ENCODE results near the gene INPP4A. TPM values are rescaled to one million over a fixed set of nuclear protein-coding genes. Genes with fewer than 3 reads are reported as not detected.

Gene INPP4A
- total and polyA plus RNA-seq, 9 of the 15 experiments (the other 6 are each of a cell fraction or from before 2014, with no cell fraction given): 1.8 to 15.7 (median 8.3) TPM

DNA sequence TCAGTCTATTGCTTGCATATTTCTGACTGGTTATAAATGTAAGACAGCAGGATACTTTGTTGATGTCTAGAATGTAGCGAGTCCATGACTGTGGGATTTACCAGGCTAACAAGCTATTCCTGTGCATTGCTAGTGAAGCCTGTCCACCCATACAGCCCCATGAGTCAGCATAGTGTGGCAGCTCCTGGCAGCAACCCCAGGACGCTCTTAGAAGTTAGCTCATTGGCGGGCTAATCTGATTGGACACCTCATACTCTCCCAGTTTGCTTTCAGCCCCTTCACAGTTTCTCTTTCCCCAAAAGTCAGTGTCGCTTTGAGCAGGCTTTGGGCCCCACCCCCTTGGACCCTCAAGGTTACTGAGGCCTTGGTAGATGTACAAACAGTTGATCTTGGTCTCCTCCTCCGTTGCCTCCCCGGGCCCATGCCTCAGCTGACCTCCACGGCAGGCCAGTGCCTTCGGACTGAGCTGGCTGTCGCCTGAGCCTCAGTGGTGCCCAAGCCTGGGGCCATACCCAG is 115.7 kb downstream of the INPP4A start (continued):
- TF ChIP-seq ZNF384 (IDR thresholded peaks at IDR 0.05; ENCODE audit: low read depth, low read length) (no peak), POLR3G (IDR thresholded peaks at IDR 0.05; ENCODE audit: extremely low read depth, insufficient read length, insufficient replicate concordance) (no peak), SLC30A9 (CRISPR knock-in tag; IDR thresholded peaks at IDR 0.05) (no peak), NUFIP1 (IDR thresholded peaks at IDR 0.05; ENCODE audit: partially characterized antibody) (no peak), RCOR1 (IDR thresholded peaks at IDR 0.05; ENCODE audit: borderline replicate concordance in 1 of 2, low read depth in 2 of 2, low read length in 2 of 2) (peak in 1 of 2 experiments; percentile 70; a peak in 2 of 4 replicates), RFX7 (CRISPR knock-in tag; IDR thresholded peaks at IDR 0.05) (no peak), ZNF311 (CRISPR knock-in tag; IDR thresholded peaks at IDR 0.05) (no peak), TRIM24 (IDR thresholded peaks at IDR 0.05) (no peak), NELFE (IDR thresholded peaks at IDR 0.05; ENCODE audit: insufficient read depth, insufficient read length) (no peak), DIDO1 (tag; IDR thresholded peaks at IDR 0.05; ENCODE audit: low read depth) (no peak), PML (IDR thresholded peaks at IDR 0.05; ENCODE audit: low read length) (0 out of 2 replicates have a peak, but pooled peaks have one; percentile 7), WHSC1 (IDR thresholded peaks at IDR 0.05; ENCODE audit: low read length) (no peak), LARP7 (IDR thresholded peaks at IDR 0.05) (no peak), ZNF408 (CRISPR knock-in tag; IDR thresholded peaks at IDR 0.05; ENCODE audit: low read depth) (no peak), PRMT5 (CRISPR knock-in tag; IDR thresholded peaks at IDR 0.05) (no peak), MCM3 (IDR thresholded peaks at IDR 0.05) (no peak)
- TF ChIP-seq, protein P1, sequence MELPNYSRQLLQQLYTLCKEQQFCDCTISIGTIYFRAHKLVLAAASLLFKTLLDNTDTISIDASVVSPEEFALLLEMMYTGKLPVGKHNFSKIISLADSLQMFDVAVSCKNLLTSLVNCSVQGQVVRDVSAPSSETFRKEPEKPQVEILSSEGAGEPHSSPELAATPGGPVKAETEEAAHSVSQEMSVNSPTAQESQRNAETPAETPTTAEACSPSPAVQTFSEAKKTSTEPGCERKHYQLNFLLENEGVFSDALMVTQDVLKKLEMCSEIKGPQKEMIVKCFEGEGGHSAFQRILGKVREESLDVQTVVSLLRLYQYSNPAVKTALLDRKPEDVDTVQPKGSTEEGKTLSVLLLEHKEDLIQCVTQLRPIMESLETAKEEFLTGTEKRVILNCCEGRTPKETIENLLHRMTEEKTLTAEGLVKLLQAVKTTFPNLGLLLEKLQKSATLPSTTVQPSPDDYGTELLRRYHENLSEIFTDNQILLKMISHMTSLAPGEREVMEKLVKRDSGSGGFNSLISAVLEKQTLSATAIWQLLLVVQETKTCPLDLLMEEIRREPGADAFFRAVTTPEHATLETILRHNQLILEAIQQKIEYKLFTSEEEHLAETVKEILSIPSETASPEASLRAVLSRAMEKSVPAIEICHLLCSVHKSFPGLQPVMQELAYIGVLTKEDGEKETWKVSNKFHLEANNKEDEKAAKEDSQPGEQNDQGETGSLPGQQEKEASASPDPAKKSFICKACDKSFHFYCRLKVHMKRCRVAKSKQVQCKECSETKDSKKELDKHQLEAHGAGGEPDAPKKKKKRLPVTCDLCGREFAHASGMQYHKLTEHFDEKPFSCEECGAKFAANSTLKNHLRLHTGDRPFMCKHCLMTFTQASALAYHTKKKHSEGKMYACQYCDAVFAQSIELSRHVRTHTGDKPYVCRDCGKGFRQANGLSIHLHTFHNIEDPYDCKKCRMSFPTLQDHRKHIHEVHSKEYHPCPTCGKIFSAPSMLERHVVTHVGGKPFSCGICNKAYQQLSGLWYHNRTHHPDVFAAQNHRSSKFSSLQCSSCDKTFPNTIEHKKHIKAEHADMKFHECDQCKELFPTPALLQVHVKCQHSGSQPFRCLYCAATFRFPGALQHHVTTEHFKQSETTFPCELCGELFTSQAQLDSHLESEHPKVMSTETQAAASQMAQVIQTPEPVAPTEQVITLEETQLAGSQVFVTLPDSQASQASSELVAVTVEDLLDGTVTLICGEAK (IDR thresholded peaks at IDR 0.05): no peak
- TF ChIP-seq, protein P1 (CRISPR knock-in tag; IDR thresholded peaks at IDR 0.05): no peak
- TF ChIP-seq, protein P2, sequence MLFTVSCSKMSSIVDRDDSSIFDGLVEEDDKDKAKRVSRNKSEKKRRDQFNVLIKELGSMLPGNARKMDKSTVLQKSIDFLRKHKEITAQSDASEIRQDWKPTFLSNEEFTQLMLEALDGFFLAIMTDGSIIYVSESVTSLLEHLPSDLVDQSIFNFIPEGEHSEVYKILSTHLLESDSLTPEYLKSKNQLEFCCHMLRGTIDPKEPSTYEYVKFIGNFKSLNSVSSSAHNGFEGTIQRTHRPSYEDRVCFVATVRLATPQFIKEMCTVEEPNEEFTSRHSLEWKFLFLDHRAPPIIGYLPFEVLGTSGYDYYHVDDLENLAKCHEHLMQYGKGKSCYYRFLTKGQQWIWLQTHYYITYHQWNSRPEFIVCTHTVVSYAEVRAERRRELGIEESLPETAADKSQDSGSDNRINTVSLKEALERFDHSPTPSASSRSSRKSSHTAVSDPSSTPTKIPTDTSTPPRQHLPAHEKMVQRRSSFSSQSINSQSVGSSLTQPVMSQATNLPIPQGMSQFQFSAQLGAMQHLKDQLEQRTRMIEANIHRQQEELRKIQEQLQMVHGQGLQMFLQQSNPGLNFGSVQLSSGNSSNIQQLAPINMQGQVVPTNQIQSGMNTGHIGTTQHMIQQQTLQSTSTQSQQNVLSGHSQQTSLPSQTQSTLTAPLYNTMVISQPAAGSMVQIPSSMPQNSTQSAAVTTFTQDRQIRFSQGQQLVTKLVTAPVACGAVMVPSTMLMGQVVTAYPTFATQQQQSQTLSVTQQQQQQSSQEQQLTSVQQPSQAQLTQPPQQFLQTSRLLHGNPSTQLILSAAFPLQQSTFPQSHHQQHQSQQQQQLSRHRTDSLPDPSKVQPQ (CRISPR knock-in tag; IDR thresholded peaks at IDR 0.05; ENCODE audit: borderline replicate concordance): no peak
- TF ChIP-seq, protein P3, sequence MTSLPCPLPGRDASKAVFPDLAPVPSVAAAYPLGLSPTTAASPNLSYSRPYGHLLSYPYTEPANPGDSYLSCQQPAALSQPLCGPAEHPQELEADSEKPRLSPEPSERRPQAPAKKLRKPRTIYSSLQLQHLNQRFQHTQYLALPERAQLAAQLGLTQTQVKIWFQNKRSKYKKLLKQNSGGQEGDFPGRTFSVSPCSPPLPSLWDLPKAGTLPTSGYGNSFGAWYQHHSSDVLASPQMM (CRISPR knock-in tag; IDR thresholded peaks at IDR 0.05): no peak
